Common myeloid progenitor, CD34-positive (primary cell): ENCODE measurements around the gene EEFSEC.

Experiments
- CTCF ChIA-PET: fragments of 350-600 bp; sonication (Branson Sonifier 250); formaldehyde crosslinking; loops from one replicate; lab custom pipeline; 2021; ENCODE audit warnings: antibody characterized with exemption; lab: Charles Lee
- POLR2A ChIA-PET: fragments of 350-600 bp; sonication (Branson Sonifier 250); formaldehyde crosslinking; loops from one replicate; lab custom pipeline; 2021; ENCODE audit warnings: antibody characterized with exemption; lab: Charles Lee
- DNase-seq, 3 donors: peaks; one replicate each; pipeline versions ENCODE4 v3.0.0 to v3.0.0-alpha.2; 2013
- H3K27ac ChIP-seq, 2 experiments: 1 replicate in 1 of 2; 2 replicates in 1 of 2; pipeline ENCODE4 v1.7.0; 2013; ENCODE audit warnings: inconsistent platforms in 2 of 2, low read length in 2 of 2, mild to moderate bottlenecking in 2 of 2, low read depth in 1 of 2, moderate library complexity in 1 of 2; ENCODE audit not compliant: severe bottlenecking in 2 of 2, insufficient read depth in 1 of 2, poor library complexity in 1 of 2
- H3K27me3 ChIP-seq, 5 experiments: replicated peaks in 2 of 5; 1 replicate in 3 of 5; 2 replicates in 2 of 5; pipeline versions ENCODE4 v1.6.1 to v1.7.0; 2013; ENCODE audit warnings: low read length in 4 of 5, mild to moderate bottlenecking in 2 of 5, moderate library complexity in 2 of 5, inconsistent platforms in 1 of 5; ENCODE audit not compliant: insufficient read depth in 5 of 5, control insufficient read depth in 4 of 5
- H3K36me3 ChIP-seq, 4 experiments: 1 replicate in 2 of 4; 2 replicates in 2 of 4; pipeline versions ENCODE4 v1.6.1 to v1.7.0; 2013; ENCODE audit warnings: low read length in 3 of 4, control low read depth in 1 of 4, mild to moderate bottlenecking in 1 of 4; ENCODE audit not compliant: control insufficient read depth in 4 of 4, insufficient read depth in 4 of 4
- H3K4me1 ChIP-seq, 4 experiments: 1 replicate in 3 of 4; 2 replicates in 1 of 4; pipeline versions ENCODE4 v1.6.1 to v1.7.1; 2013; ENCODE audit warnings: low read length in 3 of 4, mild to moderate bottlenecking in 3 of 4, control low read depth in 1 of 4, inconsistent platforms in 1 of 4, moderate library complexity in 1 of 4; ENCODE audit not compliant: control insufficient read depth in 4 of 4, insufficient read depth in 4 of 4; ENCODE audit errors: control extremely low read depth in 1 of 4
- H3K4me3 ChIP-seq, 7 experiments: 1 replicate in 4 of 7; 2 replicates in 3 of 7; pipeline versions ENCODE4 v1.5.1 to v1.7.0; 2013; ENCODE audit warnings: mild to moderate bottlenecking in 7 of 7, low read length in 6 of 7, moderate library complexity in 6 of 7, inconsistent platforms in 2 of 7, low read depth in 2 of 7, control low read depth in 1 of 7; ENCODE audit not compliant: insufficient read depth in 4 of 7, control insufficient read depth in 1 of 7; ENCODE audit errors: extremely low read depth in 1 of 7
- H3K9me3 ChIP-seq, 5 experiments: 1 replicate in 4 of 5; 2 replicates in 1 of 5; pipeline versions ENCODE4 v1.6.1 to v1.7.1; 2013; ENCODE audit warnings: low read length in 4 of 5, mild to moderate bottlenecking in 2 of 5, inconsistent platforms in 1 of 5, low read depth in 1 of 5, moderate library complexity in 1 of 5; ENCODE audit not compliant: control insufficient read depth in 4 of 5, insufficient read depth in 2 of 5; ENCODE audit errors: control extremely low read depth in 1 of 5
- WGBS: methylation state at CpG from one replicate; pipeline ENCODE4 v1.1.5; 2013; ENCODE audit not compliant: insufficient coverage; 5-methylcytosine and 5-hydroxymethylcytosine counted together

Gene EEFSEC

GRCh38 chr3:128388932-128389331 is 235.7 kb downstream of the EEFSEC start:
- Histone ChIP-seq H3K9me3 (no peaks in the 10 kb centered on the region), H3K27ac (no peak overlapping the region), H3K4me1 (peaks cover 0 to 8% (median 5%) of the 10 kb centered on the region in 4 experiments), H3K4me3 (no peak overlapping the region), H3K27me3 (no peaks in the 10 kb centered on the region), H3K36me3 (no peaks in the 10 kb centered on the region)
- DNase-seq, result no peak
- ChIA-PET POLR2A (no interaction called here), CTCF (no interaction called here)
- 98% methylated on average over 9 of the region's 9 CpGs for WGBS

GRCh38 chr3:128390867-128391266 is 237.6 kb downstream of the EEFSEC start:
- Histone ChIP-seq H3K36me3 (no peaks in the 10 kb centered on the region), H3K27ac (no peak overlapping the region), H3K4me3 (no peak overlapping the region), H3K4me1 (peaks cover 0 to 16% (median 5%) of the 10 kb centered on the region in 4 experiments), H3K9me3 (no peaks in the 10 kb centered on the region), H3K27me3 (no peaks in the 10 kb centered on the region)
- ChIA-PET POLR2A (no interaction called here), CTCF (no interaction called here)
- 99% methylated on average over 7 of the region's 9 CpGs for WGBS
- no peak for DNase-seq

GRCh38 chr3:128392021-128392420 is 238.7 kb downstream of the EEFSEC start:
- Histone ChIP-seq H3K27me3 (no peaks in the 10 kb centered on the region), H3K4me1 (peaks cover 0 to 16% (median 5%) of the 10 kb centered on the region in 4 experiments), H3K4me3 (no peak overlapping the region), H3K36me3 (no peaks in the 10 kb centered on the region), H3K27ac (no peak overlapping the region), H3K9me3 (no peaks in the 10 kb centered on the region)
- POLR2A ChIA-PET, result no interaction called here
- DNase-seq, result no peak
- 97% methylated on average over 7 of the region's 7 CpGs for WGBS
- CTCF ChIA-PET, result no interaction called here

- no peak overlapping the region for H3K27ac ChIP-seq
Measured at GRCh38 chr3:128392818-128393544, 239.7 kb downstream of the EEFSEC start.

GRCh38 chr3:128394033-128394432 is 240.8 kb downstream of the EEFSEC start:
- H3K27ac ChIP-seq, result no peak overlapping the region
- no peaks in the 10 kb centered on the region for H3K27me3 ChIP-seq
- H3K9me3 ChIP-seq, result no peaks in the 10 kb centered on the region
- POLR2A ChIA-PET, result no interaction called here
- CTCF ChIA-PET, result interaction anchor here (1.0 kb wide), 1 partner anchor 13 kb away, joined by 3 read pairs; no protein-coding TSS in a partner anchor
- WGBS, result 100% methylated on average over 2 of the region's 9 CpGs
- peaks cover 0 to 8% (median 0%) of the 10 kb centered on the region in 4 experiments for H3K4me1 ChIP-seq
- no peak overlapping the region for H3K4me3 ChIP-seq
- no peaks in the 10 kb centered on the region for H3K36me3 ChIP-seq
- peak in 1 of 3 donors; percentile 20 for DNase-seq

More at GRCh38 chr3:128392818-128393544, 239.7 kb downstream of the EEFSEC start:
- no peak overlapping the region for H3K4me3 ChIP-seq
- H3K36me3 ChIP-seq, result no peaks in the 10 kb centered on the region
- POLR2A ChIA-PET, result no interaction called here
- no peaks in the 10 kb centered on the region for H3K27me3 ChIP-seq
- H3K9me3 ChIP-seq, result no peaks in the 10 kb centered on the region
- CTCF ChIA-PET, result no interaction called here
- DNase-seq, result no peak
- WGBS, result 99% methylated on average over 7 of the region's 7 CpGs
- peaks cover 0 to 8% (median under 1%) of the 10 kb centered on the region in 4 experiments for H3K4me1 ChIP-seq

GRCh38 chr3:128395046-128395445 is 241.8 kb downstream of the EEFSEC start:
- DNase-seq, result no peak
- Histone ChIP-seq H3K27ac (no peak overlapping the region), H3K9me3 (no peaks in the 10 kb centered on the region), H3K4me3 (no peak overlapping the region), H3K36me3 (no peaks in the 10 kb centered on the region), H3K27me3 (no peaks in the 10 kb centered on the region), H3K4me1 (peaks cover 0 to 8% (median 0%) of the 10 kb centered on the region in 4 experiments)
- POLR2A ChIA-PET, result no interaction called here
- 100% methylated on average over 4 of the region's 6 CpGs for WGBS
- CTCF ChIA-PET, result interaction anchor here (1.4 kb wide), 1 partner anchor 30 kb away, joined by 3 read pairs; no protein-coding TSS in a partner anchor

- ChIA-PET POLR2A (no interaction called here), CTCF (interaction anchor here (1.4 kb wide), 1 partner anchor 30 kb away, joined by 3 read pairs; no protein-coding TSS in a partner anchor)
- no peaks in the 10 kb centered on the region for H3K27me3 ChIP-seq
- H3K36me3 ChIP-seq, result no peaks in the 10 kb centered on the region
- DNase-seq, result no peak
- no peak overlapping the region for H3K27ac ChIP-seq
- 76% methylated on average over 8 of the region's 9 CpGs for WGBS
- no peak overlapping the region for H3K4me3 ChIP-seq
- H3K4me1 ChIP-seq, result peaks cover 0 to 8% (median 0%) of the 10 kb centered on the region in 4 experiments
- H3K9me3 ChIP-seq, result no peaks in the 10 kb centered on the region
Measured at GRCh38 chr3:128395500-128396162, 242.3 kb downstream of the EEFSEC start.
